ENCODE results near the gene GPHN.
"Not testable (repeated sequence)": the region's sequence is repeated elsewhere in the genome, so short reads cannot be mapped to it uniquely, and the experiment has no call there.

GPHN gene

GRCh38 chr14:66543996-66544395, 36.0 kb downstream of the GPHN start:
- Histone ChIP-seq H3K36me3 (0 out of 22 replicates have a peak, but pooled peaks cover 0 to 5% (median 0%) of the 10 kb centered on the region in 11 experiments), H3K27me3 (no peaks in the 10 kb centered on the region), H4K20me1 (peaks cover 0 to 3% (median 0%) of the 10 kb centered on the region in 11 experiments; a peak in 1 of 22 replicates), H3K9me3 (replicated peaks in 1 of 11) (peaks cover 4 to 37% (median 22%) of the 10 kb centered on the region in 11 experiments; a peak in 15 of 22 replicates), H3K4me1 (no peaks in the 10 kb centered on the region), H3K4me3 (no peak overlapping the region), H3K4me2 (no peak overlapping the region), H3K9ac (no peak overlapping the region), H3K27ac (no peak overlapping the region)
- TF ChIP-seq Cebpa-rat (IDR thresholded peaks at IDR 0.05) = no peak

GRCh38 chr14:66545191-66545590, 37.2 kb downstream of the GPHN start:
- H3K9ac ChIP-seq, H3K27ac ChIP-seq, H3K27me3 ChIP-seq, H3K4me1 ChIP-seq, H4K20me1 ChIP-seq, H3K4me2 ChIP-seq, H3K4me3 ChIP-seq, H3K36me3 ChIP-seq: not testable (repeated sequence)
- H3K9me3 ChIP-seq (replicated peaks in 1 of 11) = peaks cover 4 to 32% (median 22%) of the 10 kb centered on the region in 11 experiments; a peak in 15 of 22 replicates

GRCh38 chr14:66545751-66546150, 37.8 kb downstream of the GPHN start:
- H3K9me3 ChIP-seq (replicated peaks in 1 of 11) = peaks cover 4 to 32% (median 22%) of the 10 kb centered on the region in 11 experiments; a peak in 15 of 22 replicates
- H3K4me2 ChIP-seq, H3K4me3 ChIP-seq, H3K4me1 ChIP-seq, H3K9ac ChIP-seq, H3K36me3 ChIP-seq, H4K20me1 ChIP-seq, H3K27ac ChIP-seq, H3K27me3 ChIP-seq: not testable (repeated sequence)

GRCh38 chr14:66563731-66564130, 55.8 kb downstream of the GPHN start:
- H4K20me1 ChIP-seq = peaks cover 0 to 7% (median 0%) of the 10 kb centered on the region in 11 experiments; a peak in 1 of 22 replicates
- H3K27me3 ChIP-seq = no peaks in the 10 kb centered on the region
- H3K9ac ChIP-seq = no peak overlapping the region
- H3K4me2 ChIP-seq = no peak overlapping the region
- no peak overlapping the region for H3K27ac ChIP-seq
- no peaks in the 10 kb centered on the region for H3K36me3 ChIP-seq
- H3K4me3 ChIP-seq = no peak overlapping the region
- no peaks in the 10 kb centered on the region for H3K4me1 ChIP-seq
- H3K9me3 ChIP-seq (replicated peaks in 1 of 11) = no peaks in the 10 kb centered on the region
- TF ChIP-seq Cebpa-rat (IDR thresholded peaks at IDR 0.05) = no peak

- Histone ChIP-seq H3K9me3 (replicated peaks in 1 of 11) (peaks cover 13 to 30% (median 23%) of the 10 kb centered on the region in 11 experiments; a peak in 21 of 22 replicates), H3K27me3 (no peaks in the 10 kb centered on the region), H3K9ac (no peak overlapping the region), H4K20me1 (peaks cover 0 to 7% (median 0%) of the 10 kb centered on the region in 11 experiments; a peak in 2 of 22 replicates), H3K36me3 (no peaks in the 10 kb centered on the region; a peak in 1 of 22 replicates), H3K4me2 (no peak overlapping the region), H3K4me1 (no peaks in the 10 kb centered on the region), H3K4me3 (no peak overlapping the region), H3K27ac (no peak overlapping the region)
- no peak for TF ChIP-seq Cebpa-rat (IDR thresholded peaks at IDR 0.05)
These were observed 60.3 kb downstream of the GPHN start for GRCh38 chr14:66568220-66568619.

GRCh38 chr14:66572826-66573225, 64.9 kb downstream of the GPHN start:
- peaks cover 0 to 8% (median 0%) of the 10 kb centered on the region in 11 experiments; a peak in 5 of 22 replicates for H3K36me3 ChIP-seq
- H3K27me3 ChIP-seq = no peaks in the 10 kb centered on the region
- no peak overlapping the region for H3K4me3 ChIP-seq
- no peaks in the 10 kb centered on the region for H3K4me1 ChIP-seq
- H3K4me2 ChIP-seq = no peak overlapping the region
- peaks cover 42 to 66% (median 51%) of the 10 kb centered on the region in 11 experiments for H3K9me3 ChIP-seq (replicated peaks in 1 of 11)
- no peak overlapping the region for H3K9ac ChIP-seq
- no peaks in the 10 kb centered on the region; a peak in 1 of 22 replicates for H4K20me1 ChIP-seq
- TF ChIP-seq Cebpa-rat (IDR thresholded peaks at IDR 0.05) = no peak
- no peak overlapping the region for H3K27ac ChIP-seq

- no peak overlapping the region for H3K27ac ChIP-seq
- no peak overlapping the region for H3K9ac ChIP-seq
- H3K4me1 ChIP-seq = no peaks in the 10 kb centered on the region
- no peaks in the 10 kb centered on the region for H3K27me3 ChIP-seq
- no peaks in the 10 kb centered on the region; a peak in 1 of 22 replicates for H4K20me1 ChIP-seq
- no peak for TF ChIP-seq Cebpa-rat (IDR thresholded peaks at IDR 0.05)
- H3K36me3 ChIP-seq = peaks cover 0 to 8% (median 0%) of the 10 kb centered on the region in 11 experiments; a peak in 5 of 22 replicates
- no peak overlapping the region; a peak in 1 of 20 replicates for H3K4me3 ChIP-seq
- H3K4me2 ChIP-seq = no peak overlapping the region
- H3K9me3 ChIP-seq (replicated peaks in 1 of 11) = peaks cover 46 to 74% (median 60%) of the 10 kb centered on the region in 11 experiments
These were observed 67.1 kb downstream of the GPHN start for GRCh38 chr14:66575014-66575413.

- TF ChIP-seq Cebpa-rat (IDR thresholded peaks at IDR 0.05) = no peak
- no peaks in the 10 kb centered on the region for H3K4me1 ChIP-seq
- no peak overlapping the region for H3K4me3 ChIP-seq
- peaks cover 0 to 8% (median 0%) of the 10 kb centered on the region in 11 experiments; a peak in 5 of 22 replicates for H3K36me3 ChIP-seq
- H4K20me1 ChIP-seq = no peaks in the 10 kb centered on the region; a peak in 1 of 22 replicates
- no peak overlapping the region for H3K27ac ChIP-seq
- H3K4me2 ChIP-seq = no peak overlapping the region
- H3K27me3 ChIP-seq = no peaks in the 10 kb centered on the region
- peaks cover 44 to 66% (median 53%) of the 10 kb centered on the region in 11 experiments for H3K9me3 ChIP-seq (replicated peaks in 1 of 11)
- H3K9ac ChIP-seq = no peak overlapping the region
These were observed 68.0 kb downstream of the GPHN start for GRCh38 chr14:66575939-66576338.

GRCh38 chr14:66587753-66588152, 79.8 kb downstream of the GPHN start:
- H3K27ac ChIP-seq, H4K20me1 ChIP-seq, H3K27me3 ChIP-seq, H3K4me3 ChIP-seq, H3K36me3 ChIP-seq, H3K9ac ChIP-seq, H3K4me1 ChIP-seq, H3K4me2 ChIP-seq: not testable (repeated sequence)
- peaks cover 15 to 40% (median 27%) of the 10 kb centered on the region in 11 experiments for H3K9me3 ChIP-seq (replicated peaks in 1 of 11)

- no peaks in the 10 kb centered on the region for H3K27me3 ChIP-seq
- no peak overlapping the region for H3K4me2 ChIP-seq
- H3K9ac ChIP-seq = no peak overlapping the region
- no peaks in the 10 kb centered on the region for H3K4me1 ChIP-seq
- H3K9me3 ChIP-seq (replicated peaks in 1 of 11) = peaks cover 22 to 50% (median 41%) of the 10 kb centered on the region in 11 experiments; a peak in 21 of 22 replicates
- no peak for TF ChIP-seq Cebpa-rat (IDR thresholded peaks at IDR 0.05)
- H3K36me3 ChIP-seq = peaks cover 0 to 7% (median 0%) of the 10 kb centered on the region in 11 experiments; a peak in 4 of 22 replicates
- no peak overlapping the region for H3K27ac ChIP-seq
- H3K4me3 ChIP-seq = no peak overlapping the region
- peaks cover 0 to 6% (median 0%) of the 10 kb centered on the region in 11 experiments; a peak in 1 of 22 replicates for H4K20me1 ChIP-seq
These were observed 87.4 kb downstream of the GPHN start for GRCh38 chr14:66595394-66595793.
